GM12878 (cell line): ENCODE data around the gene SAC3D1. TPM values are rescaled to one million over a fixed set of nuclear protein-coding genes. Genes with fewer than 3 reads are reported as not detected.

Experiments
- ATAC-seq: fragments of 200-7000 bp; cut with Tn5 transposase; 3 replicates; pipeline ENCODE4 v1.9.1; 2020; ENCODE audit warnings: mild to moderate bottlenecking, moderate library complexity
- BruUV-seq: library from RNA; stranded (reverse); fragments of 400-500 nt; replicated peaks from 2 replicates; lab custom pipeline; 2021; lab: Mats Ljungman, UMichigan
- CTCF ChIA-PET: fragments of 300-600 bp; sonication (Branson Sonifier 250); formaldehyde crosslinking; extraction: SDS; loops from one replicate; lab custom pipeline; 2021; ENCODE audit warnings: inconsistent platforms; lab: Yijun Ruan, JAX
- POLR2A ChIA-PET: fragments of 350-600 bp; formaldehyde crosslinking; extraction: SDS; loops from one replicate; lab custom pipeline; 2021; ENCODE audit warnings: inconsistent platforms; lab: Charles Lee
- RAD21 ChIA-PET: fragments of 300-600 bp; sonication (Branson Sonifier 250); formaldehyde crosslinking; loops from one replicate; lab custom pipeline; 2023; ENCODE audit warnings: antibody characterized with exemption; ENCODE audit not compliant: unreplicated experiment; lab: Charles Lee
- SMC1A ChIA-PET: fragments of 300-600 bp; sonication (Branson Sonifier 250); formaldehyde crosslinking; loops from one replicate; lab custom pipeline; 2023; ENCODE audit not compliant: unreplicated experiment, uncharacterized antibody; lab: Charles Lee
- DNase-seq: peaks from one replicate; pipeline ENCODE4 v3.0.0-alpha.2; 2011; ENCODE audit warnings: low read depth, low spot score
- FAIRE-seq: peaks from 3 replicates; lab custom pipeline; 2011; peaks lifted over from hg19 to GRCh38; lab: Jason Lieb, UNC
- H2AFZ ChIP-seq: 2 replicates; pipeline ENCODE4 v1.6.0; 2011; ENCODE audit warnings: low read depth, low read length, control low read depth; ENCODE audit not compliant: control insufficient read depth
- H3K27ac ChIP-seq: 2 replicates; pipeline ENCODE4 v1.5.1; 2011; ENCODE audit warnings: control low read depth; ENCODE audit not compliant: control insufficient read depth, insufficient read depth
- H3K27me3 ChIP-seq, 2 experiments: replicated peaks in 1 of 2; 2 replicates each; pipeline versions ENCODE4 v1.6.0 to v1.6.1; 2011; ENCODE audit warnings: low read length in 1 of 2; ENCODE audit not compliant: control insufficient read depth in 2 of 2, insufficient read depth in 2 of 2
- H3K36me3 ChIP-seq, 2 experiments: 2 replicates each; pipeline ENCODE4 v1.5.1; 2011; ENCODE audit warnings: low read length in 1 of 2; ENCODE audit not compliant: control insufficient read depth in 2 of 2, insufficient read depth in 2 of 2
- H3K4me1 ChIP-seq: 2 replicates; pipeline ENCODE4 v1.6.1; 2011; ENCODE audit warnings: mild to moderate bottlenecking, low read length, moderate library complexity, mixed read lengths; ENCODE audit not compliant: control insufficient read depth, insufficient read depth
- H3K4me2 ChIP-seq: 2 replicates; pipeline ENCODE4 v1.6.0; 2011; ENCODE audit warnings: control low read depth; ENCODE audit not compliant: control insufficient read depth, insufficient read depth
- H3K4me3 ChIP-seq: fragments of 200-600 bp; sonication (generic); 2 replicates; pipeline ENCODE4 v1.5.1; 2016
- H3K79me2 ChIP-seq: 2 replicates; pipeline ENCODE4 v1.6.0; 2011; ENCODE audit warnings: low read length; ENCODE audit not compliant: control insufficient read depth, insufficient read depth
- H3K9ac ChIP-seq: 2 replicates; pipeline ENCODE4 v1.8.0; 2011; ENCODE audit warnings: low read length, control low read depth, mixed read lengths; ENCODE audit not compliant: control insufficient read depth, insufficient read depth
- H3K9me3 ChIP-seq: replicated peaks from 3 replicates; pipeline ENCODE4 v1.5.1; 2011; ENCODE audit warnings: mild to moderate bottlenecking, low read length; ENCODE audit not compliant: control insufficient read depth, insufficient read depth
- H4K20me1 ChIP-seq: 2 replicates; pipeline ENCODE4 v1.6.0; 2011; ENCODE audit not compliant: control insufficient read depth, insufficient read depth
- BACH1 ChIP-seq: fragments of 450-650 bp; IDR thresholded peaks from 2 replicates; pipeline ENCODE4 v1.6.1; 2017; ENCODE audit warnings: mild to moderate bottlenecking, borderline replicate concordance
- BCL11A ChIP-seq: IDR thresholded peaks from 2 replicates; pipeline ENCODE4 v1.6.1; 2011; ENCODE audit warnings: low read depth, low read length
- BMI1 ChIP-seq: fragments of 450-650 bp; IDR thresholded peaks from 2 replicates; pipeline ENCODE4 v1.6.1; 2016; ENCODE audit warnings: mild to moderate bottlenecking, moderate library complexity, borderline replicate concordance
- EED ChIP-seq: sonication (generic); IDR thresholded peaks from 2 replicates; pipeline ENCODE4 v1.6.1; 2016; ENCODE audit warnings: antibody characterized with exemption, low read depth
- FOS ChIP-seq: IDR thresholded peaks from 3 replicates; pipeline ENCODE4 v1.6.1; 2011; ENCODE audit warnings: borderline replicate concordance; ENCODE audit not compliant: insufficient read length; ENCODE audit errors: extremely low read depth
- PRDM15 ChIP-seq: fragments of 450-650 bp; formaldehyde crosslinking; IDR thresholded peaks from 2 replicates; pipeline ENCODE4 v1.4.0; 2020; ENCODE audit warnings: mild to moderate bottlenecking, moderate library complexity
- SIX5 ChIP-seq: IDR thresholded peaks from 2 replicates; pipeline ENCODE4 v1.6.1; 2011; ENCODE audit warnings: mild to moderate bottlenecking, low read depth, low read length, moderate library complexity; ENCODE audit not compliant: severe bottlenecking
- SREBF1 ChIP-seq: IDR thresholded peaks from 2 replicates; pipeline ENCODE4 v1.6.1; 2012; ENCODE audit warnings: mild to moderate bottlenecking, low read length
- TCF7 ChIP-seq: IDR thresholded peaks from 2 replicates; pipeline ENCODE4 v1.6.1; 2014; ENCODE audit warnings: antibody characterized with exemption, borderline replicate concordance
- ZZZ3 ChIP-seq: IDR thresholded peaks from 2 replicates; pipeline ENCODE4 v1.6.1; 2011; ENCODE audit warnings: low read depth; ENCODE audit not compliant: control insufficient read depth, insufficient read length
- WGBS: methylation state at CpG from one replicate; pipeline ENCODE4 v1.1.6; 2016; ENCODE audit warnings: low lambda C conversion rate; ENCODE audit not compliant: insufficient replicate concordance, insufficient coverage; ENCODE audit errors: missing lambda C conversion rate; 5-methylcytosine and 5-hydroxymethylcytosine counted together
- in situ Hi-C: fragments of 300-500 bp; cut with MboI; formaldehyde crosslinking; loops from 9 replicates; pipeline ENCODE4 v1.14.3; 2018; ENCODE audit warnings: mixed read lengths
- intact Hi-C: fragments of 100-400 bp; cut with micrococcal nuclease; formaldehyde crosslinking; loops from one replicate; pipeline ENCODE4 v1.14.2; 2022; ENCODE audit not compliant: unreplicated experiment
- polyA plus RNA-seq, 11 experiments: library from polyadenylated mRNA; depleted of rRNA in 4 of 11; unstranded in 6 of 11; stranded (reverse) in 5 of 11; fragments of >200 nt; fragmentation: Nextera tagmentation in 4 of 11; fragmentation: Illumina TruSeq in 1 of 11; extraction: Ambion mirVana in 4 of 11; extraction: Trizol in 1 of 11; gene quantifications; 1 replicate in 1 of 11; 2 replicates in 10 of 11; pipeline versions ENCODE4 v1.2.1 to v1.2.3, GENCODE V29; 2011 to 2016; ENCODE audit warnings: inconsistent platforms in 2 of 11, missing spikeins in 2 of 11, low read depth in 1 of 11
- total RNA-seq, 4 experiments: library from RNA; depleted of rRNA in 3 of 4; stranded (reverse); fragments of >200 nt in 3 of 4; fragmentation: Illumina TruSeq in 1 of 4; extraction: Trizol in 1 of 4; gene quantifications; 2 replicates each; pipeline versions ENCODE4 v1.2.1 to v1.2.3, GENCODE V29; 2013 to 2021

SAC3D1 gene
- total and polyA plus RNA-seq, 10 of the 15 experiments (the other 5 are each of a cell fraction or from before 2014, with no cell fraction given): 0.16 to 44.6 (median 12.1) TPM

GRCh38 chr11:65086809-65087208, 45.8 kb downstream of the SAC3D1 start (continued):
- TF ChIP-seq PRDM15 (CRISPR knock-in tag): no peak
- TF ChIP-seq TCF7: no peak
- TF ChIP-seq BMI1: no peak

GRCh38 chr11:65087216-65087615, 46.2 kb downstream of the SAC3D1 start:
- CTCF ChIA-PET: no interaction called here
- POLR2A ChIA-PET: no interaction called here
- FAIRE-seq: no peak
- Histone ChIP-seq H3K4me1 (peaks cover 7% of the 10 kb centered on the region), H3K36me3 (peaks cover 5 to 11% of the 10 kb centered on the region in 2 experiments), H3K9me3 (no peaks in the 10 kb centered on the region), H4K20me1 (no peaks in the 10 kb centered on the region), H3K27ac (no peak overlapping the region), H2AFZ (no peak overlapping the region), H3K79me2 (peaks cover 26% of the 10 kb centered on the region), H3K9ac (no peak overlapping the region), H3K4me3 (no peak overlapping the region), H3K4me2 (no peak overlapping the region)
- ATAC-seq: no peak
- WGBS: 90% methylated on average over 11 of the region's 11 CpGs
- no TSS peak for BruUV-seq
- SMC1A ChIA-PET: no interaction called here
- RAD21 ChIA-PET: no interaction called here
- no peak for DNase-seq
- intact Hi-C loops: no loop called here
- TF ChIP-seq BACH1: no peak
- TF ChIP-seq SREBF1: no peak
- no peak for TF ChIP-seq ZZZ3
- no peak for TF ChIP-seq FOS
- TF ChIP-seq BCL11A: no peak
- TF ChIP-seq EED: no peak
- TF ChIP-seq SIX5: no peak
- TF ChIP-seq, all 136 proteins: peak for 0
- H3K27me3 ChIP-seq: no peaks in the 10 kb centered on the region
- in situ Hi-C loops: no loop called here
